Right cardiac atrium (tissue), 5 donors: ENCODE results near the gene CRIM1. TPM values are rescaled to one million over a fixed set of nuclear protein-coding genes. Genes with fewer than 3 reads are reported as not detected.

Source experiments
- ATAC-seq, 2 donors: fragments of 200-7000 bp; cut with Tn5 transposase; one replicate each; pipeline versions ENCODE4 v1.8.0 to v1.9.1; 2020; ENCODE audit warnings: moderate library complexity in 2 of 2, mild to moderate bottlenecking in 1 of 2
- DNase-seq, 3 donors: peaks; one replicate each; pipeline ENCODE4 v3.0.0-alpha.2; 2020
- H3K27ac ChIP-seq: one replicate; pipeline ENCODE4 v1.5.1; 2013; ENCODE audit warnings: mild to moderate bottlenecking, low read length, control low read depth, moderate library complexity
- H3K27me3 ChIP-seq: one replicate; pipeline ENCODE4 v1.6.1; 2013; ENCODE audit not compliant: control insufficient read depth, insufficient read depth
- H3K4me1 ChIP-seq: one replicate; pipeline ENCODE4 v1.6.1; 2013; ENCODE audit warnings: low read length; ENCODE audit not compliant: control insufficient read depth, insufficient read depth
- H3K4me3 ChIP-seq: one replicate; pipeline ENCODE4 v1.5.1; 2013; ENCODE audit warnings: low read length, control low read depth
- H3K9me3 ChIP-seq: one replicate; pipeline ENCODE4 v1.6.1; 2013; ENCODE audit warnings: low read length; ENCODE audit not compliant: control insufficient read depth
- WGBS: extraction: QIAGEN DNeasy Blood & Tissue Kit; methylation state at CpG from one replicate; pipeline ENCODE4 v1.1.7; 2013; 5-methylcytosine and 5-hydroxymethylcytosine counted together
- intact Hi-C, 4 donors: fragments of 100-400 bp; cut with DNase I; formaldehyde crosslinking; loops; one replicate each; pipeline versions ENCODE4 v1.11.0 to v1.14.0; 2022 to 2023
- polyA plus RNA-seq: library from polyadenylated mRNA; stranded (reverse); fragments of 200-250 nt; gene quantifications from one replicate; pipeline ENCODE4 v1.2.3, GENCODE V29; 2013
- total RNA-seq, 4 donors: library from RNA; stranded (reverse); fragmentation: NEBNext Ultra II Directional; extraction: Animal tissue kit (Norgen Biotek cat#: 25700); gene quantifications; one replicate each; pipeline ENCODE4 v1.2.1, GENCODE V29; 2021
- donor health status: healthy with polysubstance abuse.
- donor health status: DM: no; HTN: yes; CAD: no.
- donor health status: DM: no; HTN: no; CAD: no.
- donor health status: DM: no; HTN: yes; CAD: no; lungs with severe emphysema.
- donor health status: DM: yes; HTN: yes; CAD: no.

The CRIM1 gene
- total and polyA plus RNA-seq, 5 donors: 10.5 to 34.0 (median 27.7) TPM

GRCh38 chr2:36523153-36523552 is 167.6 kb downstream of the CRIM1 start:
- H3K9me3 ChIP-seq: no peaks in the 10 kb centered on the region
- DNase-seq: no peak
- no peak overlapping the region for H3K4me3 ChIP-seq
- no peak for ATAC-seq
- intact Hi-C loops: no loop called here
- H3K27ac ChIP-seq: no peak overlapping the region
- 71% methylated on average over 4 of the region's 4 CpGs for WGBS
- no peaks in the 10 kb centered on the region for H3K4me1 ChIP-seq
- H3K27me3 ChIP-seq: no peaks in the 10 kb centered on the region

- 74% methylated on average over 5 of the region's 5 CpGs for WGBS
- Histone ChIP-seq H3K4me1 (no peaks in the 10 kb centered on the region), H3K27me3 (no peaks in the 10 kb centered on the region), H3K27ac (no peak overlapping the region), H3K4me3 (no peak overlapping the region), H3K9me3 (no peaks in the 10 kb centered on the region)
- ATAC-seq: peak; percentile 36 to 45
- DNase-seq: no peak
- intact Hi-C loops: no loop called here
Observed at GRCh38 chr2:36525245-36525644, 169.7 kb downstream of the CRIM1 start.

- H3K27me3 ChIP-seq: no peaks in the 10 kb centered on the region
- no peak overlapping the region for H3K4me3 ChIP-seq
- WGBS: 46% methylated on average over 2 of the region's 2 CpGs
- DNase-seq (no peak), ATAC-seq (peak in 1 of 2 donors; percentile 25)
- H3K9me3 ChIP-seq: no peaks in the 10 kb centered on the region
- intact Hi-C loops: no loop called here
- no peak overlapping the region for H3K27ac ChIP-seq
- H3K4me1 ChIP-seq: peaks cover 4% of the 10 kb centered on the region
Observed at GRCh38 chr2:36526226-36526625, 170.6 kb downstream of the CRIM1 start.

- Histone ChIP-seq H3K4me3 (no peak overlapping the region), H3K27me3 (no peaks in the 10 kb centered on the region), H3K4me1 (peaks cover 4% of the 10 kb centered on the region), H3K27ac (no peak overlapping the region), H3K9me3 (no peaks in the 10 kb centered on the region)
- intact Hi-C loops: no loop called here
- ATAC-seq (no peak), DNase-seq (no peak)
- 90% methylated on average over 4 of the region's 4 CpGs for WGBS
Observed at GRCh38 chr2:36528274-36528673, 172.7 kb downstream of the CRIM1 start.

- H3K27me3 ChIP-seq: no peaks in the 10 kb centered on the region
- H3K4me3 ChIP-seq: no peak overlapping the region
- 89% methylated on average over 7 of the region's 7 CpGs for WGBS
- no peaks in the 10 kb centered on the region for H3K9me3 ChIP-seq
- DNase-seq (no peak), ATAC-seq (no peak)
- H3K4me1 ChIP-seq: peaks cover 4% of the 10 kb centered on the region
- H3K27ac ChIP-seq: no peak overlapping the region
- intact Hi-C loops: no loop called here
Observed at GRCh38 chr2:36528766-36529392, 173.3 kb downstream of the CRIM1 start.

- Histone ChIP-seq H3K27me3 (no peaks in the 10 kb centered on the region), H3K4me1 (peaks cover 4% of the 10 kb centered on the region), H3K9me3 (no peaks in the 10 kb centered on the region), H3K4me3 (no peak overlapping the region), H3K27ac (no peak overlapping the region)
- 73% methylated on average over 9 of the region's 9 CpGs for WGBS
- intact Hi-C loops: no loop called here
- DNase-seq: no peak
- peak in 1 of 2 donors; percentile 7 for ATAC-seq
Observed at GRCh38 chr2:36530178-36530982, 174.8 kb downstream of the CRIM1 start.

GRCh38 chr2:36530983-36531354 is 175.4 kb downstream of the CRIM1 start:
- no peak overlapping the region for H3K27ac ChIP-seq
- peak in 1 of 3 donors; percentile 27 for DNase-seq

GRCh38 chr2:36534275-36534799 is 178.8 kb downstream of the CRIM1 start:
- DNase-seq: no peak
- Histone ChIP-seq H3K4me1 (peaks cover 4% of the 10 kb centered on the region), H3K4me3 (no peak overlapping the region), H3K27me3 (no peaks in the 10 kb centered on the region), H3K9me3 (no peaks in the 10 kb centered on the region), H3K27ac (no peak overlapping the region)
- intact Hi-C loops: no loop called here
- no peak for ATAC-seq

More at GRCh38 chr2:36530983-36531354, 175.4 kb downstream of the CRIM1 start:
- intact Hi-C loops: no loop called here
- Histone ChIP-seq H3K4me3 (no peak overlapping the region), H3K4me1 (peaks cover 4% of the 10 kb centered on the region), H3K9me3 (no peaks in the 10 kb centered on the region), H3K27me3 (no peaks in the 10 kb centered on the region)
- WGBS: 49% methylated on average over 3 of the region's 3 CpGs
- ATAC-seq: peak; percentile 80 to 89

GRCh38 chr2:36535099-36535498 is 179.5 kb downstream of the CRIM1 start:
- 93% methylated on average over 2 of the region's 2 CpGs for WGBS
- H3K4me1 ChIP-seq: peaks cover 4% of the 10 kb centered on the region
- no peak for ATAC-seq
- DNase-seq: no peak
- no peaks in the 10 kb centered on the region for H3K9me3 ChIP-seq
- no peak overlapping the region for H3K27ac ChIP-seq
- no peaks in the 10 kb centered on the region for H3K27me3 ChIP-seq
- intact Hi-C loops: no loop called here
- H3K4me3 ChIP-seq: no peak overlapping the region

- H3K27ac ChIP-seq: no peak overlapping the region
- no peaks in the 10 kb centered on the region for H3K27me3 ChIP-seq
- H3K4me3 ChIP-seq: no peak overlapping the region
- H3K4me1 ChIP-seq: peaks cover 6% of the 10 kb centered on the region
- DNase-seq (no peak), ATAC-seq (no peak)
- intact Hi-C loops: no loop called here
- H3K9me3 ChIP-seq: no peaks in the 10 kb centered on the region
- WGBS: 66% methylated on average over 3 of the region's 3 CpGs
Observed at GRCh38 chr2:36536776-36537175, 181.2 kb downstream of the CRIM1 start.

GRCh38 chr2:36538335-36538734 is 182.8 kb downstream of the CRIM1 start:
- no peak overlapping the region for H3K4me3 ChIP-seq
- WGBS: 63% methylated on average over 5 of the region's 5 CpGs
- no peak overlapping the region for H3K27ac ChIP-seq
- H3K4me1 ChIP-seq: peaks cover 6% of the 10 kb centered on the region
- H3K9me3 ChIP-seq: no peaks in the 10 kb centered on the region
- ATAC-seq (no peak), DNase-seq (no peak)
- intact Hi-C loops: no loop called here
- H3K27me3 ChIP-seq: no peaks in the 10 kb centered on the region
